SK-N-SH treated with all-trans-retinoic acid at 6 μM for 48 hours (cell line): ENCODE measurements around the gene CD3E.

Source experiments
- ATAC-seq: fragments of 200-7000 bp; cut with Tn5 transposase; 3 replicates; pipeline ENCODE4 v1.9.1; 2020; ENCODE audit warnings: mild to moderate bottlenecking, moderate library complexity
- CSDC2 ChIP-seq: fragments of 250-450 bp; sonication (Bioruptor Pico); IDR thresholded peaks from 2 replicates; pipeline ENCODE4 v1.5.0; 2020; ENCODE audit warnings: mild to moderate bottlenecking, moderate library complexity
- ESRRG ChIP-seq: fragments of 250-450 bp; sonication (Bioruptor Pico); IDR thresholded peaks from 2 replicates; pipeline ENCODE4 v1.6.1; 2021; ENCODE audit warnings: mild to moderate bottlenecking
- GLIS3 ChIP-seq: fragments of 250-450 bp; sonication (Bioruptor Pico); IDR thresholded peaks from 2 replicates; pipeline ENCODE4 v1.5.0; 2020; ENCODE audit warnings: mild to moderate bottlenecking, moderate library complexity
- ISL1 ChIP-seq: fragments of 250-450 bp; sonication (Bioruptor Pico); IDR thresholded peaks from 2 replicates; pipeline ENCODE4 v2.1.2; 2022; ENCODE audit warnings: mild to moderate bottlenecking, moderate library complexity
- OSR1 ChIP-seq: fragments of 250-450 bp; sonication (Bioruptor Pico); IDR thresholded peaks from 2 replicates; pipeline ENCODE4 v1.8.0; 2022; ENCODE audit warnings: moderate library complexity, mild to moderate bottlenecking, inconsistent platforms
- PATZ1 ChIP-seq: fragments of 250-450 bp; sonication (Bioruptor Pico); IDR thresholded peaks from 2 replicates; pipeline ENCODE4 v1.8.0; 2020; ENCODE audit warnings: mild to moderate bottlenecking, moderate library complexity, borderline replicate concordance
- PPARA ChIP-seq: fragments of 250-450 bp; sonication (Bioruptor Pico); IDR thresholded peaks from 2 replicates; pipeline ENCODE4 v1.5.0; 2020; ENCODE audit warnings: mild to moderate bottlenecking, borderline replicate concordance
- RARB ChIP-seq: fragments of 250-450 bp; sonication (Bioruptor Pico); IDR thresholded peaks from 2 replicates; pipeline ENCODE4 v1.8.0; 2021; ENCODE audit warnings: mild to moderate bottlenecking, moderate library complexity
- SNAI2 ChIP-seq: fragments of 250-450 bp; sonication (Bioruptor Pico); IDR thresholded peaks from 2 replicates; pipeline ENCODE4 v1.5.0; 2020; ENCODE audit warnings: mild to moderate bottlenecking, moderate library complexity
- TCF4 ChIP-seq: fragments of 250-450 bp; sonication (Bioruptor Pico); IDR thresholded peaks from 2 replicates; pipeline ENCODE4 v1.8.0; 2021; ENCODE audit warnings: mild to moderate bottlenecking, moderate library complexity, borderline replicate concordance
- TOX ChIP-seq: fragments of 250-450 bp; sonication (Bioruptor Pico); IDR thresholded peaks from 2 replicates; pipeline ENCODE4 v1.8.0; 2021; ENCODE audit warnings: mild to moderate bottlenecking, moderate library complexity, borderline replicate concordance
- ZC3H10 ChIP-seq: fragments of 250-450 bp; sonication (Bioruptor Pico); IDR thresholded peaks from 2 replicates; pipeline ENCODE4 v1.5.1; 2021; ENCODE audit warnings: mild to moderate bottlenecking, moderate library complexity
- ZFP3 ChIP-seq: fragments of 250-450 bp; sonication (Bioruptor Pico); IDR thresholded peaks from 2 replicates; pipeline ENCODE4 v1.5.0; 2020; ENCODE audit warnings: mild to moderate bottlenecking, moderate library complexity
- ZFP30 ChIP-seq: fragments of 450-650 bp; formaldehyde crosslinking; IDR thresholded peaks from 2 replicates; pipeline ENCODE4 v1.5.0; 2022; ENCODE audit warnings: mild to moderate bottlenecking, moderate library complexity
- ZNF565 ChIP-seq: fragments of 450-650 bp; formaldehyde crosslinking; conservative IDR thresholded peaks from 2 replicates; pipeline ENCODE4 v1.5.0; 2020; ENCODE audit warnings: low read depth, mild to moderate bottlenecking, moderate library complexity
- ZNF70 ChIP-seq: fragments of 450-650 bp; formaldehyde crosslinking; IDR thresholded peaks from 2 replicates; pipeline ENCODE4 v1.5.0; 2020; ENCODE audit warnings: mild to moderate bottlenecking, moderate library complexity
- TF ChIP-seq, protein P1 (sequence below): fragments of 250-450 bp; sonication (Bioruptor Pico); IDR thresholded peaks from 2 replicates; pipeline ENCODE4 v1.5.0; 2020; ENCODE audit warnings: mild to moderate bottlenecking, moderate library complexity
- TF ChIP-seq, protein P2 (sequence below): fragments of 250-450 bp; sonication (Bioruptor Pico); IDR thresholded peaks from 2 replicates; pipeline ENCODE4 v1.5.1; 2021; ENCODE audit warnings: mild to moderate bottlenecking, moderate library complexity
- TF ChIP-seq, protein P3 (sequence below): fragments of 250-450 bp; sonication (Bioruptor Pico); IDR thresholded peaks from 2 replicates; pipeline ENCODE4 v1.5.1; 2020; ENCODE audit warnings: low read depth, mild to moderate bottlenecking, moderate library complexity
- TF ChIP-seq, protein P4 (sequence below): fragments of 250-450 bp; sonication (Bioruptor Pico); IDR thresholded peaks from 2 replicates; pipeline ENCODE4 v1.8.0; 2021; ENCODE audit warnings: low read depth, mild to moderate bottlenecking, moderate library complexity, borderline replicate concordance

The CD3E gene

GRCh38 chr11:118342503-118343161 is 38.1 kb downstream of the CD3E start, which contains the start of gene CD3D (continued):
- no peak for TF ChIP-seq PATZ1 (CRISPR knock-in tag)
- TF ChIP-seq GLIS3 (CRISPR knock-in tag): no peak
- no peak for TF ChIP-seq CSDC2 (CRISPR knock-in tag)
- no peak for TF ChIP-seq ZFP30 (CRISPR knock-in tag)
- TF ChIP-seq ZC3H10 (CRISPR knock-in tag): no peak

DNA sequence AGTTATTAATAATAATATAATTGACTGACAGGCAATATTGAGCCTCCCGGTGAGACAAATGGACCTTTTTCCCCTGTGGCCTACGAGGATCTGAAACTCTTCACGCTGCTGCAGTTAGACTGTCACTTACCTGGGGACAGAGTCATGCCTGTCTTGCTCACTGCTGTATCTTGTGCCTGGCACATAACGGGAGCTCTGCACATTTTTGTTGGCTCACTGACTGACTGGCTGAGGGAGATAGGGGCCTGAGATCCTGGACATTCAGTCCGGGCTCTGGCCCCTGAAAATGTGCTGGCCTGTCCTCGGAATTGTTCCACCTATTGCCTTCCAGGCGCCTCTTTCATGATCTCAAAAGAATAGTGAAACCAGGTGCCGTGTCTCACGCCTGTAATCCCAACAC is 38.7 kb downstream of the CD3E start:
- no peak for ATAC-seq
- TF ChIP-seq ISL1 (CRISPR knock-in tag) (no peak), ZFP30 (CRISPR knock-in tag) (no peak), SNAI2 (CRISPR knock-in tag) (no peak), ZNF565 (CRISPR knock-in tag) (no peak), ESRRG (CRISPR knock-in tag) (no peak), ZFP3 (CRISPR knock-in tag) (no peak), GLIS3 (CRISPR knock-in tag) (no peak)
- TF ChIP-seq, protein P1, sequence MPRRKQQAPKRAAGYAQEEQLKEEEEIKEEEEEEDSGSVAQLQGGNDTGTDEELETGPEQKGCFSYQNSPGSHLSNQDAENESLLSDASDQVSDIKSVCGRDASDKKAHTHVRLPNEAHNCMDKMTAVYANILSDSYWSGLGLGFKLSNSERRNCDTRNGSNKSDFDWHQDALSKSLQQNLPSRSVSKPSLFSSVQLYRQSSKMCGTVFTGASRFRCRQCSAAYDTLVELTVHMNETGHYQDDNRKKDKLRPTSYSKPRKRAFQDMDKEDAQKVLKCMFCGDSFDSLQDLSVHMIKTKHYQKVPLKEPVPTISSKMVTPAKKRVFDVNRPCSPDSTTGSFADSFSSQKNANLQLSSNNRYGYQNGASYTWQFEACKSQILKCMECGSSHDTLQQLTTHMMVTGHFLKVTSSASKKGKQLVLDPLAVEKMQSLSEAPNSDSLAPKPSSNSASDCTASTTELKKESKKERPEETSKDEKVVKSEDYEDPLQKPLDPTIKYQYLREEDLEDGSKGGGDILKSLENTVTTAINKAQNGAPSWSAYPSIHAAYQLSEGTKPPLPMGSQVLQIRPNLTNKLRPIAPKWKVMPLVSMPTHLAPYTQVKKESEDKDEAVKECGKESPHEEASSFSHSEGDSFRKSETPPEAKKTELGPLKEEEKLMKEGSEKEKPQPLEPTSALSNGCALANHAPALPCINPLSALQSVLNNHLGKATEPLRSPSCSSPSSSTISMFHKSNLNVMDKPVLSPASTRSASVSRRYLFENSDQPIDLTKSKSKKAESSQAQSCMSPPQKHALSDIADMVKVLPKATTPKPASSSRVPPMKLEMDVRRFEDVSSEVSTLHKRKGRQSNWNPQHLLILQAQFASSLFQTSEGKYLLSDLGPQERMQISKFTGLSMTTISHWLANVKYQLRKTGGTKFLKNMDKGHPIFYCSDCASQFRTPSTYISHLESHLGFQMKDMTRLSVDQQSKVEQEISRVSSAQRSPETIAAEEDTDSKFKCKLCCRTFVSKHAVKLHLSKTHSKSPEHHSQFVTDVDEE (CRISPR knock-in tag): no peak
- TF ChIP-seq, all 23 proteins: peak for 0

DNA sequence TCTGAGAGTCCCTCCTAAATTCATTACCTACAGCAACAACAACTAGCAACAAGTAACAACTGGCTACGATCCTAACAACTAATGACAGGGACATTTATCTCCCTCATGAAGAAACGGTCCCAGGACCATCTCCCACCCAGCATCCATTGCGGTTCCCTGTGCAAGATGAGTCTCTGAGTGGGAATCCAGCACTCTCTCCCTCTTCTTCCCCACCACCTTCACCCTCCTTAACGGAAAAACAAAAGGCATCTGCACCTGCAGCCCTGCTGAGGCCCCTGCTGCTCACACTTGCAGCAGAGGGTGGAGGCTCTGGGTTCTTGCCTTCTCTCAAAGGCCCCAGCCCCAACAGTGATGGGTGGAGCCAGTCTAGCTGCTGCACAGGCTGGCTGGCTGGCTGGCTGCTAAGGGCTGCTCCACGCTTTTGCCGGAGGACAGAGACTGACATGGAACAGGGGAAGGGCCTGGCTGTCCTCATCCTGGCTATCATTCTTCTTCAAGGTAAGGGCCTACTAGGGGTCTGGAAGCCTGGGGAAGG is 39.5 kb downstream of the CD3E start, which contains the start of gene CD3G:
Gene CD3G, plus strand, starts transcription at position 364 of the 535 bp plus-strand sequence. Its CDS starts 80 bp downstream, at position 444.
- ATAC-seq: no peak
- TF ChIP-seq PATZ1 (CRISPR knock-in tag): no peak
- no peak for TF ChIP-seq PPARA
- TF ChIP-seq, protein P2, sequence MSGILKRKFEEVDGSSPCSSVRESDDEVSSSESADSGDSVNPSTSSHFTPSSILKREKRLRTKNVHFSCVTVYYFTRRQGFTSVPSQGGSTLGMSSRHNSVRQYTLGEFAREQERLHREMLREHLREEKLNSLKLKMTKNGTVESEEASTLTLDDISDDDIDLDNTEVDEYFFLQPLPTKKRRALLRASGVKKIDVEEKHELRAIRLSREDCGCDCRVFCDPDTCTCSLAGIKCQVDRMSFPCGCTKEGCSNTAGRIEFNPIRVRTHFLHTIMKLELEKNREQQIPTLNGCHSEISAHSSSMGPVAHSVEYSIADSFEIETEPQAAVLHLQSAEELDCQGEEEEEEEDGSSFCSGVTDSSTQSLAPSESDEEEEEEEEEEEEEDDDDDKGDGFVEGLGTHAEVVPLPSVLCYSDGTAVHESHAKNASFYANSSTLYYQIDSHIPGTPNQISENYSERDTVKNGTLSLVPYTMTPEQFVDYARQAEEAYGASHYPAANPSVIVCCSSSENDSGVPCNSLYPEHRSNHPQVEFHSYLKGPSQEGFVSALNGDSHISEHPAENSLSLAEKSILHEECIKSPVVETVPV (CRISPR knock-in tag): no peak
- TF ChIP-seq, protein P3, sequence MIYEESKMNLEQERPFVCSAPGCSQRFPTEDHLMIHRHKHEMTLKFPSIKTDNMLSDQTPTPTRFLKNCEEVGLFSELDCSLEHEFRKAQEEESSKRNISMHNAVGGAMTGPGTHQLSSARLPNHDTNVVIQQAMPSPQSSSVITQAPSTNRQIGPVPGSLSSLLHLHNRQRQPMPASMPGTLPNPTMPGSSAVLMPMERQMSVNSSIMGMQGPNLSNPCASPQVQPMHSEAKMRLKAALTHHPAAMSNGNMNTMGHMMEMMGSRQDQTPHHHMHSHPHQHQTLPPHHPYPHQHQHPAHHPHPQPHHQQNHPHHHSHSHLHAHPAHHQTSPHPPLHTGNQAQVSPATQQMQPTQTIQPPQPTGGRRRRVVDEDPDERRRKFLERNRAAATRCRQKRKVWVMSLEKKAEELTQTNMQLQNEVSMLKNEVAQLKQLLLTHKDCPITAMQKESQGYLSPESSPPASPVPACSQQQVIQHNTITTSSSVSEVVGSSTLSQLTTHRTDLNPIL: no peak
- TF ChIP-seq, protein P1 (CRISPR knock-in tag): no peak
- no peak for TF ChIP-seq ZC3H10 (CRISPR knock-in tag)
- no peak for TF ChIP-seq ESRRG (CRISPR knock-in tag)
- TF ChIP-seq TCF4: no peak
- no peak for TF ChIP-seq ZNF70
- no peak for TF ChIP-seq ZFP30 (CRISPR knock-in tag)
- TF ChIP-seq RARB (CRISPR knock-in tag): no peak
- TF ChIP-seq TOX (CRISPR knock-in tag): no peak
- TF ChIP-seq, protein P4, sequence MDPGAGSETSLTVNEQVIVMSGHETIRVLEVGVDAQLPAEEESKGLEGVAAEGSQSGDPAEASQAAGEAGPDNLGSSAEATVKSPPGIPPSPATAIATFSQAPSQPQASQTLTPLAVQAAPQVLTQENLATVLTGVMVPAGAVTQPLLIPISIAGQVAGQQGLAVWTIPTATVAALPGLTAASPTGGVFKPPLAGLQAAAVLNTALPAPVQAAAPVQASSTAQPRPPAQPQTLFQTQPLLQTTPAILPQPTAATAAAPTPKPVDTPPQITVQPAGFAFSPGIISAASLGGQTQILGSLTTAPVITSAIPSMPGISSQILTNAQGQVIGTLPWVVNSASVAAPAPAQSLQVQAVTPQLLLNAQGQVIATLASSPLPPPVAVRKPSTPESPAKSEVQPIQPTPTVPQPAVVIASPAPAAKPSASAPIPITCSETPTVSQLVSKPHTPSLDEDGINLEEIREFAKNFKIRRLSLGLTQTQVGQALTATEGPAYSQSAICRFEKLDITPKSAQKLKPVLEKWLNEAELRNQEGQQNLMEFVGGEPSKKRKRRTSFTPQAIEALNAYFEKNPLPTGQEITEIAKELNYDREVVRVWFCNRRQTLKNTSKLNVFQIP (CRISPR knock-in tag): no peak
- no peak for TF ChIP-seq ZFP3 (CRISPR knock-in tag)
- TF ChIP-seq ZNF565 (CRISPR knock-in tag): no peak
- TF ChIP-seq OSR1 (CRISPR knock-in tag): no peak
